Astrocyte (in vitro differentiated cells and primary cell): ENCODE results near the gene RPAIN. TPM values are rescaled to one million over a fixed set of nuclear protein-coding genes. Genes with fewer than 3 reads are reported as not detected.

Experiments used
- DNase-seq: peaks from one replicate; pipeline ENCODE4 v3.0.0-alpha.2; 2010; ENCODE audit warnings: low read depth
- FAIRE-seq: peaks from 2 replicates; lab custom pipeline; 2011; peaks lifted over from hg19 to GRCh38; lab: Jason Lieb, UNC
- H2AFZ ChIP-seq: 2 replicates; pipeline ENCODE4 v1.6.0; 2012; ENCODE audit warnings: low read depth, low read length, inconsistent platforms
- H3K27ac ChIP-seq: 2 replicates; pipeline ENCODE4 v1.5.1; 2011; ENCODE audit warnings: low read depth, low read length, inconsistent platforms
- H3K27me3 ChIP-seq: 2 replicates; pipeline ENCODE4 v1.6.0; 2011; ENCODE audit warnings: low read length, inconsistent platforms; ENCODE audit not compliant: insufficient read depth
- H3K36me3 ChIP-seq: 2 replicates; pipeline ENCODE4 v1.5.1; 2011; ENCODE audit warnings: low read length, inconsistent platforms; ENCODE audit not compliant: insufficient read depth
- H3K4me1 ChIP-seq: 2 replicates; pipeline ENCODE4 v1.5.1; 2011; ENCODE audit warnings: low read length, inconsistent platforms; ENCODE audit not compliant: insufficient read depth
- H3K4me2 ChIP-seq: 2 replicates; pipeline ENCODE4 v1.6.0; 2012; ENCODE audit warnings: low read length, inconsistent platforms
- H3K4me3 ChIP-seq: 2 replicates; pipeline ENCODE4 v1.5.1; 2011; ENCODE audit warnings: low read depth, mild to moderate bottlenecking, low read length, inconsistent platforms; ENCODE audit not compliant: insufficient read depth
- H3K79me2 ChIP-seq: 2 replicates; pipeline ENCODE4 v1.6.0; 2012; ENCODE audit warnings: mild to moderate bottlenecking, low read length, inconsistent platforms; ENCODE audit not compliant: insufficient read depth
- H3K9ac ChIP-seq: 2 replicates; pipeline ENCODE4 v1.6.0; 2012; ENCODE audit warnings: mild to moderate bottlenecking, low read length, inconsistent platforms
- H3K9me3 ChIP-seq: 2 replicates; pipeline ENCODE4 v1.5.1; 2012; ENCODE audit warnings: low read depth, mild to moderate bottlenecking, low read length, inconsistent platforms; ENCODE audit not compliant: insufficient read depth
- H4K20me1 ChIP-seq: 2 replicates; pipeline ENCODE4 v1.6.0; 2012; ENCODE audit warnings: low read length, inconsistent platforms; ENCODE audit not compliant: insufficient read depth
- H3K27ac Mint-ChIP-seq: one replicate; pipeline ENCODE4 v1.8.0; 2021; ENCODE audit warnings: mild to moderate bottlenecking, mixed read lengths; ENCODE audit not compliant: unreplicated experiment
- H3K27me3 Mint-ChIP-seq: one replicate; pipeline ENCODE4 v1.8.0; 2021; ENCODE audit warnings: low read depth, mixed read lengths; ENCODE audit not compliant: unreplicated experiment
- H3K36me3 Mint-ChIP-seq: one replicate; pipeline ENCODE4 v1.8.0; 2021; ENCODE audit warnings: low read depth, mixed read lengths; ENCODE audit not compliant: unreplicated experiment
- H3K4me1 Mint-ChIP-seq: one replicate; pipeline ENCODE4 v1.8.0; 2021; ENCODE audit warnings: low read depth, mixed read lengths; ENCODE audit not compliant: unreplicated experiment
- H3K4me3 Mint-ChIP-seq: one replicate; pipeline ENCODE4 v1.8.0; 2021; ENCODE audit warnings: mild to moderate bottlenecking, moderate library complexity, mixed read lengths; ENCODE audit not compliant: unreplicated experiment
- H3K9me3 Mint-ChIP-seq: one replicate; pipeline ENCODE4 v1.8.0; 2021; ENCODE audit warnings: mild to moderate bottlenecking, mixed read lengths; ENCODE audit not compliant: unreplicated experiment
- CTCF ChIP-seq: IDR thresholded peaks from 2 replicates; pipeline ENCODE4 v1.5.1; 2011; ENCODE audit warnings: low read depth, mild to moderate bottlenecking, inconsistent platforms, low read length, moderate library complexity; ENCODE audit not compliant: insufficient read depth
- EZH2 ChIP-seq: IDR thresholded peaks from 2 replicates; pipeline ENCODE4 v1.6.1; 2012; ENCODE audit warnings: mild to moderate bottlenecking, low read length, inconsistent platforms; ENCODE audit not compliant: insufficient read depth
- total RNA-seq: library from RNA; stranded (reverse); gene quantifications from 2 replicates; pipeline ENCODE4 v1.2.1, GENCODE V29; 2021

The RPAIN gene
- total RNA-seq, 1 donor from 2014 or later: 46.5 TPM

- Mint-ChIP-seq H3K4me1 (peaks cover 14% of the 10 kb centered on the region), H3K36me3 (peaks cover 18% of the 10 kb centered on the region), H3K27ac (peak overlapping the region; percentile 92), H3K9me3 (no peaks in the 10 kb centered on the region), H3K4me3 (peak overlapping the region; percentile 89), H3K27me3 (no peaks in the 10 kb centered on the region)
- Histone ChIP-seq H3K79me2 (peaks cover 48% of the 10 kb centered on the region), H3K36me3 (peaks cover 38% of the 10 kb centered on the region), H3K9me3 (no peaks in the 10 kb centered on the region), H3K4me2 (peak overlapping the region; percentile 99), H3K27me3 (no peaks in the 10 kb centered on the region), H2AFZ (no peak overlapping the region), H3K4me1 (peaks cover 14% of the 10 kb centered on the region), H3K9ac (peak overlapping the region; percentile 95), H4K20me1 (peaks cover 36% of the 10 kb centered on the region), H3K27ac (peak overlapping the region; percentile 72), H3K4me3 (peak overlapping the region; percentile 99)
- TF ChIP-seq CTCF: no peak
- TF ChIP-seq EZH2: no peak
- FAIRE-seq (no peak), DNase-seq (peak; percentile 35)
Measured at GRCh38 chr17:5437721-5438317, 17.8 kb downstream of the RPAIN start.

- Histone ChIP-seq H3K4me3 (peak within 1 kb of the TSS; percentile 99), H3K4me2 (peak within 1 kb of the TSS; percentile 99), H3K9me3 (no peaks in the 10 kb centered on the region), H3K27me3 (no peaks in the 10 kb centered on the region), H3K36me3 (peaks cover 34% of the 10 kb centered on the region), H2AFZ (peak within 1 kb of the TSS; percentile 90), H3K27ac (peak within 1 kb of the TSS; percentile 72), H3K9ac (peak within 1 kb of the TSS; percentile 95), H3K4me1 (peaks cover 14% of the 10 kb centered on the region), H4K20me1 (peaks cover 28% of the 10 kb centered on the region), H3K79me2 (peaks cover 44% of the 10 kb centered on the region)
- no peaks in the 10 kb centered on the region for H3K27me3 Mint-ChIP-seq
- peaks cover 14% of the 10 kb centered on the region for H3K4me1 Mint-ChIP-seq
- DNase-seq: peak; percentile 75
- H3K4me3 Mint-ChIP-seq: peak within 1 kb of the TSS; percentile 89
- no peaks in the 10 kb centered on the region for H3K9me3 Mint-ChIP-seq
- no peak for TF ChIP-seq EZH2
- peak; percentile 93 for TF ChIP-seq CTCF
- no peak for FAIRE-seq
- peaks cover 13% of the 10 kb centered on the region for H3K36me3 Mint-ChIP-seq
- H3K27ac Mint-ChIP-seq: peak within 1 kb of the TSS; percentile 92
Measured at GRCh38 chr17:5438716-5439445, 18.9 kb downstream of the RPAIN start, which contains the start of gene C1QBP. TSS of gene C1QBP (minus strand) at chr17:5439155. CDS start at chr17:5439073, 82 bp downstream.

GRCh38 chr17:5439446-5439764, 19.4 kb downstream of the RPAIN start:
- H3K4me3 ChIP-seq: peak overlapping the region; percentile 99

More at GRCh38 chr17:5439446-5439764, 19.4 kb downstream of the RPAIN start:
- no peak for TF ChIP-seq CTCF
- TF ChIP-seq EZH2: no peak
- H3K9me3 Mint-ChIP-seq: no peaks in the 10 kb centered on the region
- Histone ChIP-seq H3K4me1 (peaks cover 14% of the 10 kb centered on the region), H3K27me3 (no peaks in the 10 kb centered on the region), H3K4me2 (peak overlapping the region; percentile 99), H3K27ac (no peak overlapping the region), H3K9me3 (no peaks in the 10 kb centered on the region), H2AFZ (peak overlapping the region; percentile 46), H3K9ac (peak overlapping the region; percentile 95), H3K36me3 (peaks cover 31% of the 10 kb centered on the region), H3K79me2 (peaks cover 41% of the 10 kb centered on the region), H4K20me1 (peaks cover 25% of the 10 kb centered on the region)
- H3K27ac Mint-ChIP-seq: peak overlapping the region; percentile 45
- DNase-seq: no peak
- H3K27me3 Mint-ChIP-seq: no peaks in the 10 kb centered on the region
- peak overlapping the region; percentile 79 for H3K4me3 Mint-ChIP-seq
- H3K4me1 Mint-ChIP-seq: peaks cover 14% of the 10 kb centered on the region
- no peak for FAIRE-seq
- H3K36me3 Mint-ChIP-seq: peaks cover 12% of the 10 kb centered on the region
